SK-N-SH (cell line): Measurements from ENCODE around the gene OR2T10. TPM values are rescaled to one million over a fixed set of nuclear protein-coding genes. Genes with fewer than 3 reads are reported as not detected.

Experiments used
- CTCF ChIA-PET: fragments of 300-600, 350-600 bp; formaldehyde crosslinking; extraction: SDS; loops from one replicate; lab custom pipeline; 2021; lab: Yijun Ruan, JAX
- POLR2A ChIA-PET: fragments of 350-600 bp; sonication (Branson Sonifier 250); formaldehyde crosslinking; extraction: SDS; loops from one replicate; lab custom pipeline; 2020; ENCODE audit warnings: antibody characterized with exemption, inconsistent platforms; lab: Yijun Ruan, JAX
- DNase-seq: peaks from one replicate; pipeline ENCODE4 v3.0.0; 2012
- H2AFZ ChIP-seq: fragments of 200-600 bp; sonication (generic); 2 replicates; pipeline ENCODE4 v1.8.1; 2016; ENCODE audit warnings: antibody characterized with exemption, mild to moderate bottlenecking, low read depth
- H3F3A ChIP-seq: fragments of 200-600 bp; sonication (generic); replicated peaks from 2 replicates; pipeline ENCODE3; 2016; ENCODE audit warnings: antibody characterized with exemption, mild to moderate bottlenecking; ENCODE audit not compliant: insufficient read depth
- H3K27ac ChIP-seq, 2 experiments: fragments of 200-500 bp in 1 of 2; fragments of 200-600 bp in 1 of 2; sonication (Bioruptor generic) in 1 of 2; sonication (generic), shearing (Covaris generic) in 1 of 2; 2 replicates each; pipeline versions ENCODE4 v1.5.1 to v1.6.1; 2014 to 2016; ENCODE audit warnings: low read depth in 2 of 2, inconsistent platforms in 1 of 2, low read length in 1 of 2, mild to moderate bottlenecking in 1 of 2, mixed read lengths in 1 of 2
- H3K27me3 ChIP-seq: fragments of 200-600 bp; sonication (generic), shearing (Covaris generic); 2 replicates; pipeline ENCODE4 v1.6.1; 2016; ENCODE audit warnings: mixed run types; ENCODE audit not compliant: insufficient read depth
- H3K36me3 ChIP-seq, 2 experiments: fragments of 200-500 bp in 1 of 2; fragments of 200-600 bp in 1 of 2; sonication (Bioruptor generic) in 1 of 2; sonication (generic) in 1 of 2; replicated peaks in 1 of 2; 2 replicates each; pipeline versions ENCODE3 to v1.5.1; 2014 to 2016; ENCODE audit warnings: low read length in 1 of 2, mild to moderate bottlenecking in 1 of 2; ENCODE audit not compliant: insufficient read depth in 2 of 2, control insufficient read depth in 1 of 2
- H3K4me1 ChIP-seq, 2 experiments: fragments of 200-500 bp in 1 of 2; fragments of 200-600 bp in 1 of 2; sonication (Bioruptor generic) in 1 of 2; sonication (generic), shearing (Covaris generic) in 1 of 2; 2 replicates each; pipeline versions ENCODE4 v1.5.1 to v1.6.1; 2014 to 2016; ENCODE audit warnings: low read depth in 1 of 2, low read length in 1 of 2, mixed run types in 1 of 2; ENCODE audit not compliant: insufficient read depth in 2 of 2, control insufficient read depth in 1 of 2
- H3K4me2 ChIP-seq: fragments of 200-600 bp; sonication (generic), shearing (Covaris generic); 2 replicates; pipeline ENCODE4 v1.6.1; 2017; ENCODE audit warnings: mixed run types
- H3K4me3 ChIP-seq, 2 experiments: fragments of 200-500 bp in 1 of 2; fragments of 200-600 bp in 1 of 2; sonication (Bioruptor generic) in 1 of 2; sonication (generic), shearing (Covaris generic) in 1 of 2; 2 replicates each; pipeline versions ENCODE4 v1.5.1 to v1.8.1; 2014 to 2016; ENCODE audit warnings: low read depth in 2 of 2, inconsistent platforms in 1 of 2, low read length in 1 of 2, mild to moderate bottlenecking in 1 of 2, mixed read lengths in 1 of 2, moderate library complexity in 1 of 2
- H3K79me2 ChIP-seq: fragments of 200-600 bp; sonication (generic); 2 replicates; pipeline ENCODE4 v1.8.1; 2017; ENCODE audit warnings: mild to moderate bottlenecking; ENCODE audit not compliant: insufficient read depth
- H3K9ac ChIP-seq: fragments of 200-600 bp; sonication (generic); 2 replicates; pipeline ENCODE4 v1.6.1; 2017; ENCODE audit warnings: mixed run types
- H3K9me2 ChIP-seq: fragments of 200-600 bp; sonication (generic); 2 replicates; pipeline ENCODE4 v1.6.1; 2017; ENCODE audit warnings: mixed run types
- H3K9me3 ChIP-seq: fragments of 200-600 bp; sonication (generic); 2 replicates; pipeline ENCODE4 v1.6.1; 2017; ENCODE audit warnings: mixed run types, mild to moderate bottlenecking, moderate library complexity
- H4K20me1 ChIP-seq: fragments of 200-600 bp; sonication (generic); 2 replicates; pipeline ENCODE4 v1.6.1; 2017; ENCODE audit warnings: mild to moderate bottlenecking, mixed run types; ENCODE audit not compliant: insufficient read depth
- CHD2 ChIP-seq: fragments of 150-350 bp; IDR thresholded peaks from 2 replicates; pipeline ENCODE4 v1.6.1; 2018; ENCODE audit warnings: low read length; ENCODE audit not compliant: partially characterized antibody
- ELF1 ChIP-seq: IDR thresholded peaks from 2 replicates; pipeline ENCODE4 v1.4.0; 2012
- EZH2phosphoT487 ChIP-seq: fragments of 200-600 bp; sonication (generic); IDR thresholded peaks from 2 replicates; pipeline ENCODE4 v1.6.1; 2017; ENCODE audit warnings: low read depth, mixed run types, mild to moderate bottlenecking, antibody characterized with exemption, moderate library complexity, borderline replicate concordance
- FOXJ3 ChIP-seq: sonication (generic); formaldehyde crosslinking; IDR thresholded peaks from 2 replicates; pipeline ENCODE4 v1.5.1; 2020; ENCODE audit warnings: mild to moderate bottlenecking, missing genetic modification reagents
- GABPA ChIP-seq: IDR thresholded peaks from 2 replicates; pipeline ENCODE4 v1.4.0; 2012; ENCODE audit warnings: low read depth, mild to moderate bottlenecking
- GATA2 ChIP-seq: sonication (generic); formaldehyde crosslinking; IDR thresholded peaks from 2 replicates; pipeline ENCODE4 v1.5.0; 2020; ENCODE audit warnings: mild to moderate bottlenecking, missing genetic modification reagents
- MEF2A ChIP-seq: IDR thresholded peaks from 2 replicates; pipeline ENCODE4 v1.4.0; 2012; ENCODE audit warnings: low read depth, borderline replicate concordance
- MXI1 ChIP-seq: IDR thresholded peaks from 2 replicates; pipeline ENCODE4 v1.6.1; 2012; ENCODE audit warnings: mild to moderate bottlenecking, low read depth, low read length, improper control_type of control experiment
- NFIC ChIP-seq: IDR thresholded peaks from 2 replicates; pipeline ENCODE4 v1.4.0; 2012; ENCODE audit warnings: borderline replicate concordance
- POLR2AphosphoS5 ChIP-seq: IDR thresholded peaks from 2 replicates; pipeline ENCODE4 v1.6.1; 2012; ENCODE audit warnings: low read depth, low read length
- RAD21 ChIP-seq: IDR thresholded peaks from 2 replicates; pipeline ENCODE4 v1.6.1; 2012; ENCODE audit warnings: mild to moderate bottlenecking, low read length
- SMC3 ChIP-seq: IDR thresholded peaks from 2 replicates; pipeline ENCODE4 v1.6.1; 2012; ENCODE audit warnings: low read depth, low read length, improper control_type of control experiment
- WGBS: methylation state at CpG from one replicate; pipeline ENCODE4 v1.1.6; 2017; ENCODE audit warnings: low lambda C conversion rate; 5-methylcytosine and 5-hydroxymethylcytosine counted together
- polyA plus RNA-seq, 3 experiments: library from polyadenylated mRNA; depleted of rRNA; stranded (reverse); fragments of >200 nt; gene quantifications; 2 replicates each; pipeline ENCODE4 v1.2.3, GENCODE V29; 2012
- TF ChIP-seq, protein P1 (sequence below): IDR thresholded peaks from 2 replicates; pipeline ENCODE4; 2012
- TF ChIP-seq, protein P2 (sequence below): fragments of 200-600 bp; sonication (generic); IDR thresholded peaks from 2 replicates; pipeline ENCODE4 v1.6.1; 2017; ENCODE audit warnings: antibody characterized with exemption, mild to moderate bottlenecking, moderate library complexity
- TF ChIP-seq, protein P3 (sequence below): IDR thresholded peaks from 2 replicates; pipeline ENCODE4 v1.6.1; 2012; ENCODE audit warnings: mild to moderate bottlenecking, low read depth, low read length, moderate library complexity
- TF ChIP-seq, protein P4 (sequence below): IDR thresholded peaks from 2 replicates; pipeline ENCODE4 v1.4.0; 2012; ENCODE audit warnings: low read depth, borderline replicate concordance
- TF ChIP-seq, protein P5 (sequence below): IDR thresholded peaks from 2 replicates; pipeline ENCODE4 v1.4.0; 2012; ENCODE audit warnings: low read depth
- TF ChIP-seq, protein P6 (sequence below): fragments of 150-350 bp; IDR thresholded peaks from 2 replicates; pipeline ENCODE4 v1.6.1; 2016; ENCODE audit warnings: mild to moderate bottlenecking, low read depth, low read length

OR2T10 gene
- polyA plus RNA-seq, 1 of the 3 experiments (the other 2 are of a cell fraction), result not detected

DNA sequence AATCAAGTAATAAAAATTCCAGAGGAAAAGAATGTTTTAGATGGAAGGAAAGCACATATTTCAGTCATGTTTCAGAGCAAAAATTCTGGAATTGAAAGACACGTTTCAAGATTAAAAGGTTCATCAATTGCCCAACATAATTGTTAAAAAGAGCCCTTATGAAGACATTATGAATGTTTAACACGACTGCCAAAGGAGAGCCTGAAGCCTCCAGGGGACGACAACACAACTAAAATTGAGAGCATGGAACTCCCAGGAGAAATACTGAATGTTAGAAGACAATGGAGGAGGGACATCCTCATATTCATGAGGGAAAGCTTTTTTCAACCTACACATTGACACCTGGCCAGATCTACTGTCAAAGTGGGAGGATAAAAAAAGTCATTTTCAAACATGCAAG, 21.4 kb upstream of the OR2T10 start:
- WGBS, result 0% methylated on average over 3 of the region's 3 CpGs
- Histone ChIP-seq H3F3A (no peaks in the 10 kb centered on the region), H3K4me2 (no peak overlapping the region), H3K79me2 (no peaks in the 10 kb centered on the region), H3K4me1 (no peaks in the 10 kb centered on the region), H3K36me3 (no peaks in the 10 kb centered on the region), H3K4me3 (no peak overlapping the region), H3K27me3 (peaks cover 4% of the 10 kb centered on the region; the same call in 1 of the 2 replicates), H3K27ac (no peak overlapping the region), H4K20me1 (no peaks in the 10 kb centered on the region), H2AFZ (no peak overlapping the region), H3K9me2 (no peaks in the 10 kb centered on the region), H3K9me3 (no peaks in the 10 kb centered on the region), H3K9ac (no peak overlapping the region)
- POLR2A ChIA-PET, result no interaction called here
- peak; percentile 27 for DNase-seq
- CTCF ChIA-PET, result interaction anchor here (0.7 to 3.1 kb wide), 7 partner anchors 10 to 206 kb away, joined by 3 to 24 read pairs (median 4); no protein-coding TSS in a partner anchor
- TF ChIP-seq, protein P1, sequence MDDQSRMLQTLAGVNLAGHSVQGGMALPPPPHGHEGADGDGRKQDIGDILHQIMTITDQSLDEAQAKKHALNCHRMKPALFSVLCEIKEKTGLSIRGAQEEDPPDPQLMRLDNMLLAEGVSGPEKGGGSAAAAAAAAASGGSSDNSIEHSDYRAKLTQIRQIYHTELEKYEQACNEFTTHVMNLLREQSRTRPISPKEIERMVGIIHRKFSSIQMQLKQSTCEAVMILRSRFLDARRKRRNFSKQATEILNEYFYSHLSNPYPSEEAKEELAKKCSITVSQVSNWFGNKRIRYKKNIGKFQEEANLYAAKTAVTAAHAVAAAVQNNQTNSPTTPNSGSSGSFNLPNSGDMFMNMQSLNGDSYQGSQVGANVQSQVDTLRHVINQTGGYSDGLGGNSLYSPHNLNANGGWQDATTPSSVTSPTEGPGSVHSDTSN, result no peak
- TF ChIP-seq, protein P2, sequence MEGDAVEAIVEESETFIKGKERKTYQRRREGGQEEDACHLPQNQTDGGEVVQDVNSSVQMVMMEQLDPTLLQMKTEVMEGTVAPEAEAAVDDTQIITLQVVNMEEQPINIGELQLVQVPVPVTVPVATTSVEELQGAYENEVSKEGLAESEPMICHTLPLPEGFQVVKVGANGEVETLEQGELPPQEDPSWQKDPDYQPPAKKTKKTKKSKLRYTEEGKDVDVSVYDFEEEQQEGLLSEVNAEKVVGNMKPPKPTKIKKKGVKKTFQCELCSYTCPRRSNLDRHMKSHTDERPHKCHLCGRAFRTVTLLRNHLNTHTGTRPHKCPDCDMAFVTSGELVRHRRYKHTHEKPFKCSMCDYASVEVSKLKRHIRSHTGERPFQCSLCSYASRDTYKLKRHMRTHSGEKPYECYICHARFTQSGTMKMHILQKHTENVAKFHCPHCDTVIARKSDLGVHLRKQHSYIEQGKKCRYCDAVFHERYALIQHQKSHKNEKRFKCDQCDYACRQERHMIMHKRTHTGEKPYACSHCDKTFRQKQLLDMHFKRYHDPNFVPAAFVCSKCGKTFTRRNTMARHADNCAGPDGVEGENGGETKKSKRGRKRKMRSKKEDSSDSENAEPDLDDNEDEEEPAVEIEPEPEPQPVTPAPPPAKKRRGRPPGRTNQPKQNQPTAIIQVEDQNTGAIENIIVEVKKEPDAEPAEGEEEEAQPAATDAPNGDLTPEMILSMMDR, result peak; percentile 84
- TF ChIP-seq RAD21 (peak; percentile 64), CHD2 (no peak), SMC3 (peak; percentile 55)

DNA sequence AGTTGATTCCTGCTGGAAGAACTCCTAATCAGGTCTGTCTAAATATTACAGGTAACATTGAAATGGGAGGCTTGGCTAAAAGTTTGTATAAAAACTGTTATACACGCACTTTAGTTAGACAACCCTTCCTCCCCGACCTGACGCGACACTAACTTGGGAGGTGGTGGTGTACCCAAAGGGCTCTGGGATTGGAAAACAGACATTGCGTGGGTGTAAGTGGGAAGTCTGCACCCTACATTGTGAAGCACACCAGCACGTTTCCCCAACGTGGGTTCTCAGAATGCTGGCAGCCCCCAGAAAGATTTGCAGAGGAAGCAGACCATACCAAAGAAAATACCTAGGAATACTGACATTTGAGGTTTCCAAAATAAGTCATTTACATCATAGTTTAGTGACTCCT, 20.6 kb upstream of the OR2T10 start:
- 4% methylated on average over 7 of the region's 7 CpGs for WGBS
- no peak for TF ChIP-seq EZH2phosphoT487
- no peak for TF ChIP-seq MEF2A
- TF ChIP-seq POLR2AphosphoS5, result no peak
- TF ChIP-seq, protein P3, sequence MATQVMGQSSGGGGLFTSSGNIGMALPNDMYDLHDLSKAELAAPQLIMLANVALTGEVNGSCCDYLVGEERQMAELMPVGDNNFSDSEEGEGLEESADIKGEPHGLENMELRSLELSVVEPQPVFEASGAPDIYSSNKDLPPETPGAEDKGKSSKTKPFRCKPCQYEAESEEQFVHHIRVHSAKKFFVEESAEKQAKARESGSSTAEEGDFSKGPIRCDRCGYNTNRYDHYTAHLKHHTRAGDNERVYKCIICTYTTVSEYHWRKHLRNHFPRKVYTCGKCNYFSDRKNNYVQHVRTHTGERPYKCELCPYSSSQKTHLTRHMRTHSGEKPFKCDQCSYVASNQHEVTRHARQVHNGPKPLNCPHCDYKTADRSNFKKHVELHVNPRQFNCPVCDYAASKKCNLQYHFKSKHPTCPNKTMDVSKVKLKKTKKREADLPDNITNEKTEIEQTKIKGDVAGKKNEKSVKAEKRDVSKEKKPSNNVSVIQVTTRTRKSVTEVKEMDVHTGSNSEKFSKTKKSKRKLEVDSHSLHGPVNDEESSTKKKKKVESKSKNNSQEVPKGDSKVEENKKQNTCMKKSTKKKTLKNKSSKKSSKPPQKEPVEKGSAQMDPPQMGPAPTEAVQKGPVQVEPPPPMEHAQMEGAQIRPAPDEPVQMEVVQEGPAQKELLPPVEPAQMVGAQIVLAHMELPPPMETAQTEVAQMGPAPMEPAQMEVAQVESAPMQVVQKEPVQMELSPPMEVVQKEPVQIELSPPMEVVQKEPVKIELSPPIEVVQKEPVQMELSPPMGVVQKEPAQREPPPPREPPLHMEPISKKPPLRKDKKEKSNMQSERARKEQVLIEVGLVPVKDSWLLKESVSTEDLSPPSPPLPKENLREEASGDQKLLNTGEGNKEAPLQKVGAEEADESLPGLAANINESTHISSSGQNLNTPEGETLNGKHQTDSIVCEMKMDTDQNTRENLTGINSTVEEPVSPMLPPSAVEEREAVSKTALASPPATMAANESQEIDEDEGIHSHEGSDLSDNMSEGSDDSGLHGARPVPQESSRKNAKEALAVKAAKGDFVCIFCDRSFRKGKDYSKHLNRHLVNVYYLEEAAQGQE, result no peak
- TF ChIP-seq NFIC, result no peak
- TF ChIP-seq, protein P4, sequence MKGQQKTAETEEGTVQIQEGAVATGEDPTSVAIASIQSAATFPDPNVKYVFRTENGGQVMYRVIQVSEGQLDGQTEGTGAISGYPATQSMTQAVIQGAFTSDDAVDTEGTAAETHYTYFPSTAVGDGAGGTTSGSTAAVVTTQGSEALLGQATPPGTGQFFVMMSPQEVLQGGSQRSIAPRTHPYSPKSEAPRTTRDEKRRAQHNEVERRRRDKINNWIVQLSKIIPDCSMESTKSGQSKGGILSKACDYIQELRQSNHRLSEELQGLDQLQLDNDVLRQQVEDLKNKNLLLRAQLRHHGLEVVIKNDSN, result no peak
- no peak for TF ChIP-seq ELF1
- TF ChIP-seq FOXJ3 (CRISPR knock-in tag), result no peak
- no peak for TF ChIP-seq GABPA
- TF ChIP-seq, protein P5, sequence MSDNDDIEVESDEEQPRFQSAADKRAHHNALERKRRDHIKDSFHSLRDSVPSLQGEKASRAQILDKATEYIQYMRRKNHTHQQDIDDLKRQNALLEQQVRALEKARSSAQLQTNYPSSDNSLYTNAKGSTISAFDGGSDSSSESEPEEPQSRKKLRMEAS, result no peak
- TF ChIP-seq GATA2 (CRISPR knock-in tag), result no peak
- TF ChIP-seq MXI1, result no peak
- TF ChIP-seq, protein P6, sequence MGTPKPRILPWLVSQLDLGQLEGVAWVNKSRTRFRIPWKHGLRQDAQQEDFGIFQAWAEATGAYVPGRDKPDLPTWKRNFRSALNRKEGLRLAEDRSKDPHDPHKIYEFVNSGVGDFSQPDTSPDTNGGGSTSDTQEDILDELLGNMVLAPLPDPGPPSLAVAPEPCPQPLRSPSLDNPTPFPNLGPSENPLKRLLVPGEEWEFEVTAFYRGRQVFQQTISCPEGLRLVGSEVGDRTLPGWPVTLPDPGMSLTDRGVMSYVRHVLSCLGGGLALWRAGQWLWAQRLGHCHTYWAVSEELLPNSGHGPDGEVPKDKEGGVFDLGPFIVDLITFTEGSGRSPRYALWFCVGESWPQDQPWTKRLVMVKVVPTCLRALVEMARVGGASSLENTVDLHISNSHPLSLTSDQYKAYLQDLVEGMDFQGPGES, result no peak

More for the DNA sequence above, 20.6 kb upstream of the OR2T10 start:
- Histone ChIP-seq H4K20me1 (no peaks in the 10 kb centered on the region), H2AFZ (no peak overlapping the region), H3K27me3 (peaks cover 7% of the 10 kb centered on the region; the same call in 1 of the 2 replicates), H3K9me2 (no peaks in the 10 kb centered on the region), H3K79me2 (no peaks in the 10 kb centered on the region), H3K36me3 (no peaks in the 10 kb centered on the region), H3K4me2 (no peak overlapping the region), H3K9me3 (no peaks in the 10 kb centered on the region), H3F3A (no peaks in the 10 kb centered on the region), H3K9ac (no peak overlapping the region), H3K4me3 (no peak overlapping the region), H3K27ac (no peak overlapping the region), H3K4me1 (no peaks in the 10 kb centered on the region)
- ChIA-PET CTCF (interaction anchor here (0.6 to 3.1 kb wide), 4 partner anchors 12 to 197 kb away, joined by 3 to 24 read pairs (median 4); no protein-coding TSS in a partner anchor), POLR2A (no interaction called here)
- no peak for DNase-seq
